Parathyroid adenoma (tissue), 2 donors: ENCODE measurements around the gene RDH5.

Source experiments
- H2AFZ ChIP-seq: fragments of 300-600 bp; sonication (generic); one replicate; pipeline ENCODE4 v1.7.0; 2017; ENCODE audit warnings: antibody characterized with exemption, mild to moderate bottlenecking
- H3K27ac ChIP-seq: fragments of 300-600 bp; sonication (generic); one replicate; pipeline ENCODE4 v1.7.0; 2017
- H3K27me3 ChIP-seq: fragments of 300-600 bp; sonication (generic); one replicate; pipeline ENCODE4 v1.7.0; 2017; ENCODE audit warnings: low read length; ENCODE audit not compliant: control insufficient read depth, insufficient read depth
- H3K36me3 ChIP-seq: fragments of 300-600 bp; sonication (generic); one replicate; pipeline ENCODE4 v1.7.0; 2017; ENCODE audit warnings: low read length; ENCODE audit not compliant: control insufficient read depth, insufficient read depth
- H3K4me1 ChIP-seq: fragments of 300-600 bp; sonication (generic); one replicate; pipeline ENCODE4 v1.7.0; 2017; ENCODE audit warnings: control low read depth
- H3K4me2 ChIP-seq: fragments of 300-600 bp; sonication (generic); one replicate; pipeline ENCODE4 v1.7.0; 2017; ENCODE audit warnings: low read length
- H3K4me3 ChIP-seq: fragments of 300-600 bp; sonication (generic); one replicate; pipeline ENCODE4 v1.7.0; 2017; ENCODE audit warnings: low read depth, low read length
- H3K79me2 ChIP-seq: fragments of 300-600 bp; sonication (generic); one replicate; pipeline ENCODE4 v1.7.0; 2017; ENCODE audit warnings: control low read depth
- H3K9ac ChIP-seq: fragments of 300-600 bp; sonication (generic); one replicate; pipeline ENCODE4 v1.7.0; 2017; ENCODE audit warnings: mild to moderate bottlenecking
- H3K9me3 ChIP-seq: fragments of 300-600 bp; sonication (generic); one replicate; pipeline ENCODE4 v1.7.0; 2017; ENCODE audit warnings: low read length; ENCODE audit not compliant: control insufficient read depth
- CTCF ChIP-seq: fragments of 300-600 bp; sonication (generic); IDR thresholded peaks from one replicate; pipeline ENCODE4 v1.7.0; 2017; ENCODE audit warnings: antibody characterized with exemption, mild to moderate bottlenecking
- donor health status: primary hyperparathyroidism.

The RDH5 gene

GRCh38 chr12:55718015-55718414, 2.2 kb upstream of the RDH5 start:
- Histone ChIP-seq H3K9me3 (no peaks in the 10 kb centered on the region), H3K27ac (peak overlapping the region; percentile 26), H3K27me3 (no peaks in the 10 kb centered on the region), H3K79me2 (no peaks in the 10 kb centered on the region), H3K4me1 (peaks cover 7% of the 10 kb centered on the region), H3K36me3 (no peaks in the 10 kb centered on the region), H2AFZ (no peak overlapping the region), H3K4me3 (no peak overlapping the region), H3K4me2 (no peak overlapping the region), H3K9ac (no peak overlapping the region)
- TF ChIP-seq CTCF, result no peak

- Histone ChIP-seq H2AFZ (no peak overlapping the region), H3K27ac (peak overlapping the region; percentile 48), H3K4me3 (no peak overlapping the region), H3K4me1 (peaks cover 7% of the 10 kb centered on the region), H3K9ac (no peak overlapping the region), H3K79me2 (no peaks in the 10 kb centered on the region), H3K27me3 (no peaks in the 10 kb centered on the region), H3K4me2 (no peak overlapping the region), H3K9me3 (no peaks in the 10 kb centered on the region), H3K36me3 (no peaks in the 10 kb centered on the region)
- TF ChIP-seq CTCF, result no peak
These were observed 1.4 kb upstream of the RDH5 start for GRCh38 chr12:55718624-55719275.

GRCh38 chr12:55719371-55719770, 822 bp upstream of the RDH5 start:
- no peak for TF ChIP-seq CTCF
- H3K4me3 ChIP-seq, result no peak overlapping the region
- no peaks in the 10 kb centered on the region for H3K9me3 ChIP-seq
- H3K79me2 ChIP-seq, result no peaks in the 10 kb centered on the region
- no peak overlapping the region for H3K9ac ChIP-seq
- peaks cover 7% of the 10 kb centered on the region for H3K4me1 ChIP-seq
- peak overlapping the region; percentile 48 for H3K27ac ChIP-seq
- no peak overlapping the region for H2AFZ ChIP-seq
- H3K4me2 ChIP-seq, result no peak overlapping the region
- no peaks in the 10 kb centered on the region for H3K27me3 ChIP-seq
- no peaks in the 10 kb centered on the region for H3K36me3 ChIP-seq

- Histone ChIP-seq H2AFZ (no peak overlapping the region), H3K9me3 (no peaks in the 10 kb centered on the region), H3K36me3 (no peaks in the 10 kb centered on the region), H3K27me3 (no peaks in the 10 kb centered on the region), H3K4me1 (peaks cover 7% of the 10 kb centered on the region), H3K4me3 (no peak overlapping the region), H3K79me2 (no peaks in the 10 kb centered on the region), H3K9ac (no peak overlapping the region), H3K27ac (no peak overlapping the region), H3K4me2 (no peak overlapping the region)
- peak; percentile 7 for TF ChIP-seq CTCF
These were observed 776 bp downstream of the RDH5 start for GRCh38 chr12:55720894-55721444.
